ENCODE data around the gene IL1RL1. TPM values are rescaled to one million over a fixed set of nuclear protein-coding genes. Genes with fewer than 3 reads are reported as not detected.

IL1RL1 gene
- polyA plus RNA-seq, 1 of the 3 experiments (the other 2 are of a cell fraction), result not detected

DNA sequence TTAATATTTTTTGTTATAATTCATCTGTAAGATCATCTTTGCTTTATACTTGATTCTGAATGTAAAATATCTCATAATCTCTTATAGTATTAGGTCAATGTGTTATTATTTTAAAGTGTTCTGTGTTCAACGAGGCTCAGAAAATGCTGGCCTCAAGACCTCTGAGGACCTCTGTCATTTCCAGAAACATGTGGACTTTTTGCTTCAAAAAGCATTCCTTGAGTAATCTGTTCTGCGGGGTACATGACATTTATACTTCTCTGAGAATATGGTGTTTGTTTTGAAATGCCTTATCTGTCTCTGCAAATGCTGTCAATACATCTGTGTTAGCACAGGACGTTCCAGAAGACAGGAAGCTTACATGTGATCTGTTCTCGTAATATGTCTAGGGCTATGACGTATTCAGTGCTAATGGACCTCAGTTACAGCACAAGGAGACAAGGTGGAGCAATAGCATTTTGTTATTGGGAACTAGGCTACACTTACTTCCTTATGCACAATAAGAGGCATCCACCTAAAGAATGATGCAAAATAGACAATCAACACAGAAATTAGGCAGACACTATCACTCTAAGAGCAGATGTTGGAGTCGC is 37.6 kb upstream of the IL1RL1 start:
- Histone ChIP-seq H3K9me2 (no peaks in the 10 kb centered on the region), H3K9me3 (no peaks in the 10 kb centered on the region), H3K9ac (no peak overlapping the region), H2AFZ (ENCODE audit: low read depth) (no peak overlapping the region), H3K27ac (ENCODE audit: low read depth in 2 of 2, low read length in 1 of 2) (no peak overlapping the region), H3K4me1 (ENCODE audit: control insufficient read depth in 1 of 2, insufficient read depth in 2 of 2, low read depth in 1 of 2, low read length in 1 of 2) (no peaks in the 10 kb centered on the region), H3K27me3 (ENCODE audit: insufficient read depth) (peaks cover 22% of the 10 kb centered on the region; the same call in 1 of the 2 replicates), H3K4me3 (ENCODE audit: low read depth in 2 of 2, low read length in 1 of 2) (no peak overlapping the region), H3K4me2 (no peak overlapping the region), H3K36me3 (replicated peaks in 1 of 2; ENCODE audit: control insufficient read depth in 1 of 2, insufficient read depth in 2 of 2, low read length in 1 of 2) (no peaks in the 10 kb centered on the region), H4K20me1 (ENCODE audit: insufficient read depth) (no peaks in the 10 kb centered on the region), H3K79me2 (ENCODE audit: insufficient read depth) (no peaks in the 10 kb centered on the region), H3F3A (replicated peaks; ENCODE audit: insufficient read depth) (no peaks in the 10 kb centered on the region)
- CTCF ChIA-PET, result interaction anchor here (0.8 to 1.5 kb wide), 2 partner anchors 33 to 253 kb away, joined by 4 to 5 read pairs; no protein-coding TSS in a partner anchor
- WGBS (ENCODE audit: low lambda C conversion rate), result 5% methylated on average over 6 of the region's 6 CpGs
- no peak for DNase-seq
- POLR2A ChIA-PET, result no interaction called here
- TF ChIP-seq, protein P1, sequence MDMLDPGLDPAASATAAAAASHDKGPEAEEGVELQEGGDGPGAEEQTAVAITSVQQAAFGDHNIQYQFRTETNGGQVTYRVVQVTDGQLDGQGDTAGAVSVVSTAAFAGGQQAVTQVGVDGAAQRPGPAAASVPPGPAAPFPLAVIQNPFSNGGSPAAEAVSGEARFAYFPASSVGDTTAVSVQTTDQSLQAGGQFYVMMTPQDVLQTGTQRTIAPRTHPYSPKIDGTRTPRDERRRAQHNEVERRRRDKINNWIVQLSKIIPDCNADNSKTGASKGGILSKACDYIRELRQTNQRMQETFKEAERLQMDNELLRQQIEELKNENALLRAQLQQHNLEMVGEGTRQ (IDR thresholded peaks at IDR 0.05; ENCODE audit: borderline replicate concordance, low read depth, low read length), result no peak
- TF ChIP-seq RCOR1 (IDR thresholded peaks at IDR 0.05; ENCODE audit: low read length), result no peak
- TF ChIP-seq MXI1 (IDR thresholded peaks at IDR 0.05; ENCODE audit: low read depth, low read length), result no peak

DNA sequence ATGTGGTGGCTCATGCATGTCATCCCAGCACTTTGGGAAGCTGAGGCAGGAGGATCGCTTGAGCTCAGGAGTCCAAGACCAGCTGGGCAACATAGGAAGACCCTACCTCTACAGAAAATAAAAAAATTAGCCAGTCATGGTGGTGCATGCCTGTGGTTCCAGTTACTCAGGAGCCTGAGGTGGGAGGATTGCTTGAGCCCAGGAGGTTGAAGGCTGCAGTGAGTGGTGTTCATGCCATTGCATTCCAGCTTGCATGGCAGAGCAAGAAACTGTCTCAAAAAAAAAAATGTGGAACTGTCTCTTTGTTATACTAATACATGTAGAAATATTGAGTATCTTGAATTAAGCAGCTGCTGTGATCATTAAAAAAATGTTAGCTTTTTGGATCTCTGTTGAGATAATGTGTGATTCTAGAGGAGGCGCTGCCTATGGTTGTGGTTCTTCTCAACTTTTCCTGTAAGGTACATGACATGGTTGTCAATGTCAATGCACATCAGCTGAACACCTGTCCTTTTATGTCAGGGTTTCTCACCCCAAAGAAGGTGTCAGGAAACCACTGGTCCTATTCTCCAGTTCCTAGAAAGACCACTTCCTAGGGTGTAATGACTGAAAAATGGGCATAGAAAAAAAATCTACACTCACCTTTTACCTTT is 34.7 kb upstream of the IL1RL1 start:
- Histone ChIP-seq H3K9me3 (no peaks in the 10 kb centered on the region), H3K27ac (ENCODE audit: low read depth in 2 of 2, low read length in 1 of 2) (no peak overlapping the region), H3K4me2 (no peak overlapping the region), H3K4me3 (ENCODE audit: low read depth in 2 of 2, low read length in 1 of 2) (no peak overlapping the region), H3K27me3 (ENCODE audit: insufficient read depth) (peaks cover 21% of the 10 kb centered on the region; the same call in 1 of the 2 replicates), H3K9me2 (no peaks in the 10 kb centered on the region), H3K79me2 (ENCODE audit: insufficient read depth) (no peaks in the 10 kb centered on the region), H3F3A (replicated peaks; ENCODE audit: insufficient read depth) (no peaks in the 10 kb centered on the region), H3K4me1 (ENCODE audit: control insufficient read depth in 1 of 2, insufficient read depth in 2 of 2, low read depth in 1 of 2, low read length in 1 of 2) (no peaks in the 10 kb centered on the region), H3K36me3 (replicated peaks in 1 of 2; ENCODE audit: control insufficient read depth in 1 of 2, insufficient read depth in 2 of 2, low read length in 1 of 2) (no peaks in the 10 kb centered on the region), H4K20me1 (ENCODE audit: insufficient read depth) (no peaks in the 10 kb centered on the region), H2AFZ (ENCODE audit: low read depth) (no peak overlapping the region), H3K9ac (no peak overlapping the region)
- TF ChIP-seq ELF1 (IDR thresholded peaks at IDR 0.05) (no peak), SMC3 (IDR thresholded peaks at IDR 0.05; ENCODE audit: low read depth, low read length) (no peak), YY1 (IDR thresholded peaks at IDR 0.05; ENCODE audit: low read depth) (no peak), GATA2 (CRISPR knock-in tag; IDR thresholded peaks at IDR 0.05) (no peak), FOXJ3 (CRISPR knock-in tag; IDR thresholded peaks at IDR 0.05) (no peak), POLR2AphosphoS5 (IDR thresholded peaks at IDR 0.05; ENCODE audit: low read depth, low read length) (no peak), FOXM1 (IDR thresholded peaks at IDR 0.05; ENCODE audit: low read depth) (no peak), CHD2 (IDR thresholded peaks at IDR 0.05; ENCODE audit: low read length, partially characterized antibody) (no peak), RFX5 (IDR thresholded peaks at IDR 0.05; ENCODE audit: low read length) (no peak), JUND (IDR thresholded peaks at IDR 0.05) (no peak), FOSL2 (IDR thresholded peaks at IDR 0.05; ENCODE audit: borderline replicate concordance, low read depth) (no peak), MXI1 (IDR thresholded peaks at IDR 0.05; ENCODE audit: low read depth, low read length) (no peak), TCF12 (IDR thresholded peaks at IDR 0.05) (no peak), EP300 (IDR thresholded peaks at IDR 0.05; ENCODE audit: borderline replicate concordance in 1 of 2, low read depth in 1 of 2, low read length in 1 of 2) (no peak), TAF1 (IDR thresholded peaks at IDR 0.05; ENCODE audit: borderline replicate concordance, low read depth, low read length) (no peak)
- TF ChIP-seq, protein P2, sequence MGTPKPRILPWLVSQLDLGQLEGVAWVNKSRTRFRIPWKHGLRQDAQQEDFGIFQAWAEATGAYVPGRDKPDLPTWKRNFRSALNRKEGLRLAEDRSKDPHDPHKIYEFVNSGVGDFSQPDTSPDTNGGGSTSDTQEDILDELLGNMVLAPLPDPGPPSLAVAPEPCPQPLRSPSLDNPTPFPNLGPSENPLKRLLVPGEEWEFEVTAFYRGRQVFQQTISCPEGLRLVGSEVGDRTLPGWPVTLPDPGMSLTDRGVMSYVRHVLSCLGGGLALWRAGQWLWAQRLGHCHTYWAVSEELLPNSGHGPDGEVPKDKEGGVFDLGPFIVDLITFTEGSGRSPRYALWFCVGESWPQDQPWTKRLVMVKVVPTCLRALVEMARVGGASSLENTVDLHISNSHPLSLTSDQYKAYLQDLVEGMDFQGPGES (IDR thresholded peaks at IDR 0.05; ENCODE audit: low read depth, low read length), result no peak
- TF ChIP-seq, protein P3, sequence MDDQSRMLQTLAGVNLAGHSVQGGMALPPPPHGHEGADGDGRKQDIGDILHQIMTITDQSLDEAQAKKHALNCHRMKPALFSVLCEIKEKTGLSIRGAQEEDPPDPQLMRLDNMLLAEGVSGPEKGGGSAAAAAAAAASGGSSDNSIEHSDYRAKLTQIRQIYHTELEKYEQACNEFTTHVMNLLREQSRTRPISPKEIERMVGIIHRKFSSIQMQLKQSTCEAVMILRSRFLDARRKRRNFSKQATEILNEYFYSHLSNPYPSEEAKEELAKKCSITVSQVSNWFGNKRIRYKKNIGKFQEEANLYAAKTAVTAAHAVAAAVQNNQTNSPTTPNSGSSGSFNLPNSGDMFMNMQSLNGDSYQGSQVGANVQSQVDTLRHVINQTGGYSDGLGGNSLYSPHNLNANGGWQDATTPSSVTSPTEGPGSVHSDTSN (IDR thresholded peaks at IDR 0.05), result no peak
- TF ChIP-seq, protein P1 (IDR thresholded peaks at IDR 0.05; ENCODE audit: borderline replicate concordance, low read depth, low read length), result no peak
- TF ChIP-seq, protein P4, sequence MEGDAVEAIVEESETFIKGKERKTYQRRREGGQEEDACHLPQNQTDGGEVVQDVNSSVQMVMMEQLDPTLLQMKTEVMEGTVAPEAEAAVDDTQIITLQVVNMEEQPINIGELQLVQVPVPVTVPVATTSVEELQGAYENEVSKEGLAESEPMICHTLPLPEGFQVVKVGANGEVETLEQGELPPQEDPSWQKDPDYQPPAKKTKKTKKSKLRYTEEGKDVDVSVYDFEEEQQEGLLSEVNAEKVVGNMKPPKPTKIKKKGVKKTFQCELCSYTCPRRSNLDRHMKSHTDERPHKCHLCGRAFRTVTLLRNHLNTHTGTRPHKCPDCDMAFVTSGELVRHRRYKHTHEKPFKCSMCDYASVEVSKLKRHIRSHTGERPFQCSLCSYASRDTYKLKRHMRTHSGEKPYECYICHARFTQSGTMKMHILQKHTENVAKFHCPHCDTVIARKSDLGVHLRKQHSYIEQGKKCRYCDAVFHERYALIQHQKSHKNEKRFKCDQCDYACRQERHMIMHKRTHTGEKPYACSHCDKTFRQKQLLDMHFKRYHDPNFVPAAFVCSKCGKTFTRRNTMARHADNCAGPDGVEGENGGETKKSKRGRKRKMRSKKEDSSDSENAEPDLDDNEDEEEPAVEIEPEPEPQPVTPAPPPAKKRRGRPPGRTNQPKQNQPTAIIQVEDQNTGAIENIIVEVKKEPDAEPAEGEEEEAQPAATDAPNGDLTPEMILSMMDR (IDR thresholded peaks at IDR 0.05), result no peak
- POLR2A ChIA-PET, result no interaction called here
- 10% methylated on average over 2 of the region's 2 CpGs for WGBS (ENCODE audit: low lambda C conversion rate)
- no peak for DNase-seq
- CTCF ChIA-PET, result no interaction called here

Data from SK-N-SH (cell line).